Ishikawa (cell line): Measurements from ENCODE around the gene CLPTM1L.

Experiments used
- CEBPB ChIP-seq: IDR thresholded peaks from 2 replicates; pipeline ENCODE4 v1.6.1; 2012
- CREB1 ChIP-seq: IDR thresholded peaks from 2 replicates; pipeline ENCODE4 v1.6.1; 2012; ENCODE audit warnings: low read depth
- EGR1 ChIP-seq: IDR thresholded peaks from 2 replicates; pipeline ENCODE4 v1.6.1; 2012
- EP300 ChIP-seq: IDR thresholded peaks from 2 replicates; pipeline ENCODE4 v1.6.1; 2012; ENCODE audit warnings: borderline replicate concordance
- FOXM1 ChIP-seq: IDR thresholded peaks from 2 replicates; pipeline ENCODE4 v1.6.1; 2012; ENCODE audit warnings: low read depth, borderline replicate concordance
- MAX ChIP-seq: IDR thresholded peaks from 2 replicates; pipeline ENCODE4 v1.6.1; 2012
- NFIC ChIP-seq: IDR thresholded peaks from 2 replicates; pipeline ENCODE4 v1.6.1; 2012
- RAD21 ChIP-seq: IDR thresholded peaks from 2 replicates; pipeline ENCODE4 v1.6.1; 2012; ENCODE audit warnings: low read depth
- REST ChIP-seq: IDR thresholded peaks from 2 replicates; pipeline ENCODE4 v1.6.1; 2012; ENCODE audit warnings: low read depth, mild to moderate bottlenecking
- TAF1 ChIP-seq: IDR thresholded peaks from 2 replicates; pipeline ENCODE4 v1.6.1; 2012; ENCODE audit warnings: low read depth, mild to moderate bottlenecking
- TCF12 ChIP-seq: IDR thresholded peaks from 2 replicates; pipeline ENCODE4 v1.6.1; 2012; ENCODE audit warnings: low read depth
- TEAD4 ChIP-seq: IDR thresholded peaks from 2 replicates; pipeline ENCODE4 v1.6.1; 2012
- USF1 ChIP-seq: IDR thresholded peaks from 2 replicates; pipeline ENCODE4 v1.6.1; 2012
- YY1 ChIP-seq: IDR thresholded peaks from 2 replicates; pipeline ENCODE4 v1.6.1; 2012; ENCODE audit warnings: low read depth
- ZBTB7A ChIP-seq: IDR thresholded peaks from 2 replicates; pipeline ENCODE4 v1.6.1; 2012; ENCODE audit warnings: low read depth

Gene CLPTM1L

GRCh38 chr5:1270933-1271914 is 73.7 kb downstream of the CLPTM1L start:
- TF ChIP-seq CREB1 (no peak), EGR1 (no peak), EP300 (no peak), USF1 (no peak), RAD21 (no peak), REST (no peak), TAF1 (no peak), MAX (no peak), TEAD4 (no peak)

GRCh38 chr5:1270426-1270825 is 74.5 kb downstream of the CLPTM1L start:
- TF ChIP-seq CREB1, result no peak
- no peak for TF ChIP-seq MAX
- no peak for TF ChIP-seq RAD21
- TF ChIP-seq ZBTB7A, result no peak
- no peak for TF ChIP-seq YY1
- no peak for TF ChIP-seq CEBPB
- TF ChIP-seq USF1, result no peak
- TF ChIP-seq TCF12, result no peak
- TF ChIP-seq REST, result no peak
- TF ChIP-seq TEAD4, result no peak
- no peak for TF ChIP-seq EP300
- TF ChIP-seq FOXM1, result no peak
- no peak for TF ChIP-seq TAF1
- TF ChIP-seq EGR1, result no peak
- no peak for TF ChIP-seq NFIC

- TF ChIP-seq EGR1, result no peak
- TF ChIP-seq REST, result no peak
- TF ChIP-seq EP300, result no peak
- TF ChIP-seq TAF1, result no peak
- no peak for TF ChIP-seq CEBPB
- no peak for TF ChIP-seq CREB1
- no peak for TF ChIP-seq RAD21
- TF ChIP-seq MAX, result no peak
- no peak for TF ChIP-seq USF1
- no peak for TF ChIP-seq TEAD4
- TF ChIP-seq TCF12, result no peak
- TF ChIP-seq YY1, result no peak
These were observed 76.2 kb downstream of the CLPTM1L start for GRCh38 chr5:1268666-1269065.

GRCh38 chr5:1268056-1268455 is 76.8 kb downstream of the CLPTM1L start:
- TF ChIP-seq EP300 (no peak), ZBTB7A (no peak), FOXM1 (no peak), TCF12 (no peak), REST (no peak)
